ENCODE results near the gene NINL.
"Not testable (repeated sequence)": the region's sequence is repeated elsewhere in the genome, so short reads cannot be mapped to it uniquely, and the experiment has no call there.

Gene NINL

DNA sequence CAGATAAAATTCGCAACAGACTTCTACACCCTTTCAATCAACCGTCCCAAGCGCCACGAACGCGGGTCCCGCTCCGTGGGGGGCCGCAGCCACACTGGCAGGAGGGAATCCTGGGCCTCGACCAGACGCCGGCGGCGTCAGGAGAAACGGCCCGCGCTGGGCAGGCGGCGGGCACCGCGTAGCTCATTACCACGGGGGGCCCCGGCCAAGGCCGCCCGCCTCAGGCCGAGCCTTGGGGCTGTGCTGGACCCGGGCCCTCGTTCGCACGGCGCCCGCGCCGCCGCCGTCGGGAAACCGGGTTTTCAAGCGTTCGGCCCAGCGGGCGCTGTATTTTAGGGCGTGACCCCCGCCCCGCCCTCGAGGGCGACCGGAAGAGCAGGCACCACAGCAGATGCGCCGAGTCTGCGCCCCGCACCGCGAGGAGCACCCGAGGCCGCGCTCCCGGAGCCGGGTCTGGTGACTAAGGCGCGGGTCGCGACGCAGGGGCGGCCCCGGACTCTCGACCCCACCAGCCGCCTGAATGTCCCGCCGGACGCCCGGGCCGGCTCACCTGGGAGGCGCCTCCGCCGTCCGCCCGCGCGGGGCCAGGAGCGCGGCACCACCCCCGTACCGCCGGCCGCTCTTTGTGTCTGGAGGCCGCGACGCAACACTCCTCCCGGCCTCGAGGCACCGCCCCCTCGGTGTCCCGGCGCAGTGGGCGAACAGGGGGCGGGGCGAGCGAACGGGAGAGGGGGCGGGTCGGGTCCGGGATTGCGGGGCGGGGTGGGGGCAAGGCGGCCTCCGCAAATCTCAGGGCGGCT is at the start of gene NINL:
NINL (minus strand) TSS at position 627 of the 800 bp plus-strand sequence. CDS start 58,944 bp downstream, outside the sequence.
- peak; percentile 71 to 75 for ATAC-seq

DNA sequence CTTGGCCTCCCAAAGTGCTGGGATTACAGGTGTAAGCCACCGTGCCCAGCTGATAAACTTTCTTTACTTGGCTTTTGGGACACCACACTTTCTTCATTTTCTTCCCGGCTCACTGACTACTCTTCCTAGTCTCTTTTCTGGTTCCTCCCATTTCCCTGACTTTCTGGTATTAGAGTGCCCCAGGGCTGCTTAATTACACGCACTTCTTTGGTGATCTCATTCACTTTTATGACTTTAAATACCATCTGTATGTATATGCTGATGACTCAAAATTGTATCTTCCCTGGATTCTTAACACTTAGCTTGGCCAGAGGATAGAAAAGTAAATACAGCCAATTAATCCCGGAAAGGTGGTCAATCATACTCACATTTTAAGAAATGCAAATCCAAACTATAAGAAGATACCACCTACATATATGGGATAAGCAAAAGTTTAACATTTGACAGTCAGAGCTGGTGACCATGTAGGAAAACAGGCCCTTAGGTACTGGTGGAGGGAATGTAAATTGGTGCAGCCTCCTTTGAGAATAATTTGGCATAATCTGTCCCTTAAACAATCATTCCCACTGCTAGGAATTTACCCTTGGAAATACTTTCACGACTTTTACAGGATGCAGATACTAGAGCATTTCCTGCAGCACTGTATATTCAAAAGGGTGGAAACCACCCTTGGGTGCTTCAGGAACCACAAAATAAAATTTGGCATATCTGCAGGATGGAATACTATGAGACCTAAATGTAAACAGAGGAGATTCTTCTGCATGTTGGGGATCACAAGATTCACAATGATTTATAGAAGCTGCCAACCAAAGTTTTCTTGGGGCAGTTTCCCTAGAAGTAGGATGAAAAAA is 47.8 kb upstream of the NINL start:
- ATAC-seq: no peak

DNA sequence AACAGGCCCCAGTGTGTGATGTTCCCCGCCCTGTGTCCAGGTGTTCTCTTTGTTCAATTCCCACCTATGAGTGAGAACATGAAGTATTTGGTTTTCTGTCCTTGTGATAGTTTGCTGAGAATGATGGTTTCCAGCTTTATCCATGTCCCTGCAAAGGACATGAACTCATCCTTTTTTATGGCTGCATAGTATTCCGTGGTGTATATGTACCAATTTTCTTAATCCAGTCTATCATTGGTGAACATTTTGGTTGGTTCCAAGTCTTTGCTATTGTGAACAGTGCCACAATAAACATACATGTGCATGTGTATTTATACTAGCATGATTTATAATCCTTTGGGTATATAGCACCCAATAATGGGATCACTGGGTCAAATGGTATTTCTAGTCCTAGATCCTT is 45.3 kb upstream of the NINL start:
- ATAC-seq: not testable (repeated sequence)

DNA sequence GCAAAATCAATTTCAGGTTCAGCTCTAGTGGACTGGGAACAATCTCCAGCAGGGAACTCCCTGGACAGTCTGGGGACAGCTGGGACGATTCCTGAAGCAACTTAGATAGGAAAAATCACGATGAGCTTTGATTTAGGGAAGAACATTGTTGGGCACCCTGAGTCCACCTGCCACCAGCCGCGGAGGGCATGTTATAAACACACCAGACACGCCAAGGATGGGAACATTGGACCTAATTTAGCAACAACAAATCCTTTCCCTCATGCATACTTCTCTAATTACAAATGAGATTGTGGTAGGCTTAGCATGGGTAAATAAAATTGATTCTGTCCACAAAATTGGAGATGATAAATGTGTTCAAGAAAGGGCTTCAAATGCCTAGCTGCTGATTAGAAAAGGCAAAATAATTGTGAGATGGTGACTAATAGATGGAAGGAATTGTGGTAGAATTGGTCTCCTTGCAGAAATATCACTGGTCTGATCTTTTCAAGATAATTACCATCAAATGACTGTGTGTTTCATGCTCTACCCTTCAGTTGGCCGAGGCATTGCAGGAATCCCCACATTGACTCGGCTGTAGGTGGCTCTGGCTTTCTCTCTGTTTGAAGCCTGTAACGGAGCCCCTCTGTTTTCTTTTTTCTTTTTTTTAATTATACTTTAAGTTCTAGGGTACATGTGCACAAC is 44.6 kb upstream of the NINL start:
- ATAC-seq: peak; percentile 55 to 73

DNA sequence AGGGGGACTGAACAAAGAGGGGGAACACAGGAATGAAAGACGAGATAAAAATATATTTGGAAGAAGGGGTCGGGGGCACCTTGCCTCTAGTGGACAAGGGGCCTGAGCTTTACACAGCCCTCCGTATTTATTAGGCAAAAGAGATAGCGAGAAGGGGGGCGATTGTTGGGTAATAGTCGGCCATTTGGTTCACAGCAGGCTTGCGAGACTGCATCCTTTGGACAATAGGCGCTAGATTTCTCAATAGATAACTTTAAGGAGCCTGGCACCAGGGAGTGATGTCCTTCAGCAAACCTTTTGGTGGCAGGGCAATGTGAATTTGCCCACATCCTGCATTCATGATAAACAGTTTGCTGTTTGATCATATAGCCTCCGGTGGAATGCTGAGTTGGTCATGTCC is 41.4 kb upstream of the NINL start:
- ATAC-seq: no peak

DNA sequence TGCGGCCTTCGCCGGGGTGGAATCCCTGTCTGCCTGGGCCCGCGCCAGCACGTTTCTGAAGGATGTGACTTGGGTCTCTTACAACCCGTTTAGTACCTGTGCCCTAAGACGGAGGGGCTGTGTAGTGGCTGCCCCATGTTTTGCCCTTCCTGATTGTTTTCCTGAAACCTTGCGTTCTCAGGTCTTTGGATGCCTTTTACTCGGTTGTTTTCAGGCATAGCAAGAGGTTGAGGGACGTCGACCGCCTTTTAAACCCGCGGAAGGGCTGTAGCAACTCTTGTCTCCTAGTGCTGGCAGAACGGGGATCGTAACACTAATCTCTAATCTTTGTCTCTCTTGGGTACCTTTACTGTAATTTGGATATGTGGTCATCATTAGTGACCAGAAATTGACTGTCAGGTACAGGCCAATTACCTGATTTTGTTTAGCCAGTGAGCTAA is 39.2 kb upstream of the NINL start:
- ATAC-seq: no peak

DNA sequence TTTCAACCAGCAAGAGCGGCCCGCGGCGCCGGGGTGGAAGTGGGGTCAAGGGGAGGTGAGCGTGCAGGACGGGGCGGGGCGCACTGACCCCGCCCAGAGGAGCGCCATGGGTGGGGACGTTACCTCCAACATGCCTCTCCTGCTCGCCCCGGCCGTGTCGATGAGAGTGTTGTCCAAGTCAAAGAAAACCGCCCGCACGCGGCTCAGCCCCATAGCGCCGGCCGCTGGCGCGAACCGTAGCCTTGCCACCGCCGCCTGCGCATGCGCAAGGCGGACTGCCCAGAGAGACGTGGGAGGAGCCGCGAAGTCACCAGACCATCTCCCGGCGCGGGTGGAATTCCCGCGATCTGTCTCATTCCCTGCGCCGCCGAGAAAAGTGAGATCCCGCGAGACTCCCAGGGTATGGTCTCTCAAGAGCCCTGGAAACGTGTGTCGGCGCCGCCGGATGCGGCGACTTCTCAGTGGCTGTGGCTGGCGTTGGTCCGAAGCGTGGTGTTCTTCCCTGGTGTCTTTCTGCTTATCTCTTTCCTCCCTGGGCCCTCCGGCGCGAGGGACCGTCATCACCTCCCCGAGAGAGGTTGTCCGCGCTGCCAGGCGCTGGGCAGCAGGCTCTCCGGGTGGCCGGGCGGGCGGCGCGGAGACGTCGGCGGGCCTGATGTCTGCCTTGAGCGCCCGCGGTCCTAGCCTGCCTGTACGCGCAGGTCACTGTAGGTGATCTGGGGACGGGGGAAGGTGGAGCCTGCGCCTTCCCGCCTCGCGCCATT is 38.6 kb upstream of the NINL start, which contains the start of gene NANP:
NANP (minus strand) TSS at position 279 of the 764 bp plus-strand sequence; CDS start at position 213, 66 bp downstream.
- ATAC-seq: peak; percentile 83 to 86

DNA sequence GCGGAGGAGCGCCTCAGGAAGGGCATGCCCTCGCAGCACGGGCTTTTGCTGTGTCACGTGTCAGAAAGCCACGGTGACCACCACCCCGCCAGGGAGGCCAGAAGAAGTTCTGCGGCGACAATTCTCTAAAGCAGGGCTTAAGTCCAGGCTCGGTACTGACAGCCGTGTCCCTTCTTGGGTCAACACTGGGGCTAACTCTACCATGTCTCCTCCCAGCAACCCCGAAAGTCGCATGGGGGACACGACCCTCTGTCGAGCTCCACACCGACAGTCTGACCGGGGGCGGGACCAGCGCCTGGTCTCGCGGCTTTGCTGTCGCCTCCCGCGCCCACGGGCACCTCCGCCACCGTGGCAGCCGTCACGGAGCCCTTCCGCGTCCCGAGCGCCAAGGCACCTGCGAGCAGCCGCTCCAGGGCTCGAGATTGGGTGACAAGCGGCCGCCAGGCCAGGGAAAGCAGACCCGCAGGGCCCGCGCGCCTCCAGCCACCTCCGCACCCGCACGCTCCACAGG is 37.9 kb upstream of the NINL start:
- peak in 1 of 2 donors; percentile 1 for ATAC-seq

DNA sequence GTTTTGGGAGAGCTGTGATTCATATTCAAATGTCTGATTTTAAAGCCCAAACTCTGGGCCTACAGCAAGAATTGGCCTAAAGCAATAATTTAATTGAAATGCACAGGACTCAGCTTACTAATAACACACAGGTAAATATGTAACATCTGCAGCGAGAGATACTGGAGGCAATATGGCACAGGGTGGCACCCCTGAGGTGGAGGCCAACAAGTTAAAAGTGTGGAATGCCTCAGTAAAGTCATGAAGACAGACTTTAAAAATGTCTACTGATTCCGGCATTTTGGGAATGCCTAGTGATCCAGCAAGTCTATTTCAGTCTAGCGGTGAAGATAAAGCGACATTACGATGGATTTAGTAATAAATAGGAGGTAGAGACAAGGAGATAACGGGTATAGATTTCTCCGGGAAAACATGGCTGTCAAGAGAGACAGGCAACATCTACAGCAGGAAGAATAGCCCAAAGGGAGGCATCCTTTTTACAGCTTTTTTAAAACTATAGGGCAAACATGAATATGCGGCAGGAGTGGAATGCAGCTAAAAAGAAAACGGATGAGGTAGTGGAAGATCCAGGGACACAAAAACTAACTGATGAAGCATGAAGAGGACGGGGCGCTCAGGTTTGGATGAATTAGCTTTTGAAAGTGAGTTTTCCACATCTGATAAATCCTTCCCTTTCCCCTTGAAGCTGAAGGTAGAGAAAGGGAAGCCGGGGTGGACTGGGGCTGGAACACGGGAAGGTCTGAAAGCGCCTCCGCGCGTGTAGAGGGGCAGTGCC is 37.3 kb upstream of the NINL start:
- ATAC-seq: no peak

DNA sequence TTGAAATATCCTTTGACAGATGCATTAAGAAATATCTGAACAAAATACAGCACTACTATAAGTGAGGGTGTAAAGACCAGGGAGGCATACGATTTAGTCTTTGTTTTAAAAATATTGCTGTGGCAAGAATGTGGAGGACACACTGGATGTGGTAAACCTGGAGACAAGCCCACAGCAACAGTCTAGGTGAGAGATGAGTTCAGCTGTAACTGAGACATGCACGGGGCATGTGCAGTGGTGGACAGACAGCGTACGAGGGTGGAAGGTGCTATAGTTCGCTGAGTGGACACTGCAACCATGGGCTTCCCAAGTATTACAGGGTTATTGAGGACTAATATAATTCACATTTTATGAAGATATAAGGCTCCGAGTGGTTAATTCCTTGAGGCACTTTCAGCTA is 36.7 kb upstream of the NINL start:
- no peak for ATAC-seq

DNA sequence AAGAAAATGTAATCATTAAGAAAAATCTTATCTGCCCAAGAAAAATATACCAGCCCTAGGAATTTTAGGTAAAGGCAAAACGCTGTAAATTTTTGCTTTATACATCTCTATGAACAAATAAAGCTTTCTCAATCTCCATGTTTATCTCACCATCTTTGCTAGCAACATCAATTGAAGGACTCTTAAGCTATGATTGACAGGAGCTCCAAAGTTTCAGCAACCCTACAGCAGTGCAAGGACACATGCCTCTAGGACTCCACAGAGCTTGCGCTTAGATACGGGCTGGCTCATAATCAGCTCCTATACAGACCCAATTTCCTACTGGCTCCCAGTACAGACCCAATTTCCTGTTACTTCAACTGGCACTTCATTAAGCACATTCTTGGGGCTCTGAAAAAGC is 34.2 kb upstream of the NINL start:
- no peak for ATAC-seq

DNA sequence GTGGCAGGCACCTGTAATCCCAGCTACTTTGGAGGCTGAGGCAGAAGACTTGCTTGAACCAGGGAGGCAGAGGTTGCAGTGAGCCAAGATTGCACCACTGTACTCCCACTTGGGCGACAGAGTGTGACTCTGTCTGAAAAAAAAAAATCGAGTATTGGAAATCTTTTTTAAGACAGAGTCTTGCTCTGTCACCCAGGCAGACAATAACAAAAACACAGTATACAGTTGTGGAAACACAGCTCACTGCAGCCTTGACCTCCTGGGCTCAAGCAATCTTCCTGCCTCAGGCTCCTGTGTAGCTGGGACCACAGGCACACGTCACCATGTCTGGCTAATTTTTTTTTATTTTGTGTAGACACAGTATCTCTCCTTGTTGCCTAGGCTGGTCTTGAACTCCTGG is 23.4 kb upstream of the NINL start:
- no peak for ATAC-seq

DNA sequence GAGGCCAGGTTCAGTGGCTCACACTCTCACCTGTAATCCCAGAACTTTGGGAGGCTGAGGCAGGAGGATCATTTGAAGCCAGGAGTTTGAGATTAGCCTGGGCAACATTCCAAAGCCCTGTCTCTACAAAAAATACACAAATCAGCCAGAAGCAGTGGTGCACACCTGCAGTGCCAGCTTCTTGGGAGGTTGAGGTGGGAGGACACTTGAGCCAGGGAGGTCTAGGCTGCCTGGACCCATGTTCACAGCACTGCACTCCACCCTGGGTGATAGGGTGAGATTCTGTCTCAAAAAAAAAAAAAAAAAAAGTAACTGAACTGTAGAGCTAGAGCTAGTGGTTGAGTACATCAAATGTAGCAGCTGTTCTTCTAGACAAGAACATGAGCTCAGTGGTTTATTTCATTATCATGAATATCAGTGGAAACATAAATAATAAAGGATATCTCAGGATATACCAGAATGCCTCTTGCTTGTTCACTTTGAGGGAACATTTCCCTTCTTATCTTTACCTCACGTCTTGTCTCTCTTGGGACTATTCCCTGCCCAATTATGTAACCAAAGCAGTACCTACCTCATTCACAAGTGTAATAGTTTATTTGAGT is 20.9 kb upstream of the NINL start:
- no peak for ATAC-seq

DNA sequence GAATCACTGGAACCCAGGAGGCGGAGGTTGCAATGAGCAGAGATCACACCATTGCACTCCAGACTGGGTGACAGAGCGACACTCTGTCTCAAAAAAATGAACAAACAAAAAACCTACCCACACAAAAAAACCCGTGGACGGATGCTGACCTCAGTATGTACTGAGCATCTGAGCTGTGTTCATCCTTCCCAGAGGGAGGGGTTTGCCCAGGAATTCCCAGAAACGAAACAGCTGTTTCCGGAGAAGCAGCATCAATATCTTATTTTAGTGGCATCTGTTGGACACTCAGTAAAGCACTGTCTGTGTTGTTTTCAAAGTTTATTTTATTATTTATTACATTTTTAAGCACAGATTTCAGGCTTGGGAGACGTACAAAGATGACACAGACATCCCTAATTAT is 19.8 kb upstream of the NINL start:
- no peak for ATAC-seq

DNA sequence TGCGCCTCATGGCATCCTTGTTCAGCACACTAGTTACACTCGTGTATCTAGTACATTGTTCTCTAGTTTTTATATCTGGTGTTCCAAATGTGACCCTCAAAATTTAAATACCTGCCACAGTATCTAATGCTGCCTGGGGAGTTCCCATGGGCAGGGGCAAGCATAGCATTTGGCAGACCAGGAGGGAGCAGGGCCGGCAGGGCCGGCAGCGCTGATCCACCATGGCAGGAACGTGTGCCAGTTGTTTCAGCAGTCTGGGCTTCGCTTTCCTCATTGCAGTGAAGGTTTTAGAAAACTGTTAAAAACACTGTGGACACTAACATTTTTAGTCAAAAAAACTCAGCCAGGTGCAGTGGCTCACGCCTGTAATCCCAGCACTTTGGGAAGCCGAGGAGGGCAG is 19.3 kb upstream of the NINL start:
- no peak for ATAC-seq

DNA sequence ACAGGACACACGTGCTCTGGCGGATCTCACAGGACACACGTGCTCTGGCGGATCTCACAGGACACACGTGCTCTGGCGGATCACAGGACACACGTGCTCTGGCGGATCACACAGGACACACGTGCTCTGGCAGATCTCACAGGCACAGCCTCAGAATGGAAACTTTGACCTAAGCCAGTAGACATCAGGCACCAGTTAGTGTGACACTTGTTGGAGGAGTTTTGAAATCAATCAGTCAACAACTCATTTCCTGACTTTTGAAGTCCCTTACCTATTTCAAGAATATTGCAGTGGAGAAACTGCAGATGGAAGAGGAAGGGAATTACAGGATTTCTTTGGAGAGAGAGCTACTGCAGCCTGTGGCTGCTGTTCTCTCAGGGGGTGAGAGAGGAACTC is 17.6 kb upstream of the NINL start:
- ATAC-seq: peak; percentile 44 to 78

DNA sequence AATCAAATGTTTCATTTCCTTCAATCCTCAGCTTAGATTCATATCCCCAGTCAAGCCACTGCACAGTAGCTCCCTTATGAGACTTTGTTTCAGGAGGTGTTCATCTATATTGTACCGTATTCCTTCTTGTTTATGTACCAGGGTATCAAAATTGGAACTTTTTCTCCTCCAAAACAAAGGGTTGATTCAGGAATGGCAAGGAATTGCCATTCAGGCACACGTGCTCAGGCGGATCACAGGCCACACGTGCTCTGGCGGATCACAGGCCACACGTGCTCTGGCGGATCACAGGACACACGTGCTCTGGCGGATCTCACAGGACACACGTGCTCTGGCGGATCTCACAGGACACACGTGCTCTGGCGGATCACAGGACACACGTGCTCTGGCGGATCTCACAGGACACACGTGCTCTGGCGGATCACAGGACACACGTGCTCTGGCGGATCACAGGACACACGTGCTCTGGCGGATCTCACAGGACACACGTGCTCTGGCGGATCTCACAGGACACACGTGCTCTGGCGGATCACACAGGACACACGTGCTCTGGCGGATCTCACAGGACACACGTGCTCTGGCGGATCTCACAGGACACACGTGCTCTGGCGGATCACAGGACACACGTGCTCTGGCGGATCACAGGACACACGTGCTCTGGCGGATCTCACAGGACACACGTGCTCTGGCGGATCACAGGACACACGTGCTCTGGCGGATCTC is 17.0 kb upstream of the NINL start:
- ATAC-seq: not testable (repeated sequence)

DNA sequence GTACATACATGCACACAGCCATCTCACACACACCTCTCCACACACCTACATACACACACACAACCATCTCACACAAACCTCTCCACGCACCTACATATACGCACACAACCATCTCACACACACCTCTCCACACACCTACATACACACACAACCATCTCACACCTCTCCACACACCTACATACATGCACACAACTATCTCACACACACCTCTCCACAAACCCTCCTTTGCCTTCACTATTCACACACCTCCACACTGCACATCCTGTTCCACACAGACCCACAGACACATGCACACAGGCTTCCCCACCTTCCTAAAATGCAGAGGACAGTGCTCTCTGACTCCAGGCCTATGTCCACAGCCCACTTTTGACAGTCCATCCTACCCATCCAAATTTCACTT is 16.3 kb upstream of the NINL start:
- no peak for ATAC-seq

DNA sequence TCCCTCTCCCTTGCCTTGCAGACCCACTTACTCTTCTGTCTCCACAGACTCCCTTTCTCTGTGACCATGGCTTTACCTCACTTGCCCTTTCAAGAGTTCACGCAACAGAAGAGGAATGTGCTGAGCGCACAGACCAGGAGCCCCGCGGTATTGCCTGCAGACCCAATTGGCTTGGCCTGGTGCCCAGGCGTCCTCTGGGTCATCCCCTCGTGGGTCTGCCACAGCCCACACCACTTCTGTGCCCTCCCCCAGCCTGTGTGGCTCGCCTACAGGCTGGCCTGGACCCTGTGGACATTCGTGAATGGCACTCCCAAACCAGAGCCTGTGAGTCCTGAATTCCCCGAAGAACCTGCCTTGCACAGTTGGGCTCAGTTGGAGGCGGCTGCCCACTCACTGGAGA is 15.3 kb upstream of the NINL start:
- no peak for ATAC-seq
